HFFc6 (cell line): ENCODE results near the gene VILL. TPM values are rescaled to one million over a fixed set of nuclear protein-coding genes. Genes with fewer than 3 reads are reported as not detected.
"Not testable (repeated sequence)": the region's sequence is repeated elsewhere in the genome, so short reads cannot be mapped to it uniquely, and the experiment has no call there.

Source experiments
- DNase-seq: peaks from one replicate; pipeline ENCODE4 v3.0.0-alpha.2; 2018
- H3K27ac Mint-ChIP-seq: 2 replicates; pipeline ENCODE4 v1.8.0; 2020; ENCODE audit warnings: mild to moderate bottlenecking, mixed read lengths
- H3K27me3 Mint-ChIP-seq: 2 replicates; pipeline ENCODE4 v1.8.0; 2021; ENCODE audit warnings: mild to moderate bottlenecking, moderate library complexity, mixed read lengths; ENCODE audit not compliant: insufficient read depth
- H3K36me3 Mint-ChIP-seq: 2 replicates; pipeline ENCODE4 v1.8.0; 2021; ENCODE audit warnings: low read depth, mixed read lengths
- H3K4me1 Mint-ChIP-seq: 2 replicates; pipeline ENCODE4 v1.8.0; 2020; ENCODE audit warnings: low read depth, mixed read lengths
- H3K4me3 Mint-ChIP-seq: 2 replicates; pipeline ENCODE4 v1.8.0; 2020; ENCODE audit warnings: mild to moderate bottlenecking, moderate library complexity, mixed read lengths
- H3K9me3 Mint-ChIP-seq: 2 replicates; pipeline ENCODE4 v1.8.0; 2020; ENCODE audit warnings: mild to moderate bottlenecking, mixed read lengths
- CTCF ChIP-seq: fragments of 200-600 bp; sonication (generic); IDR thresholded peaks from 2 replicates; pipeline ENCODE4 v1.5.0; 2021; ENCODE audit warnings: antibody characterized with exemption, mild to moderate bottlenecking
- total RNA-seq, 6 experiments: library from RNA; stranded (reverse); fragmentation: NEBNext Ultra II Directional; extraction: Animal tissue kit (Norgen Biotek cat#: 25700); gene quantifications; 2 replicates in 1 of 6; 3 replicates in 5 of 6; pipeline ENCODE4 v1.2.3, GENCODE V29; 2021

Gene VILL
- total RNA-seq, 6 experiments from 2014 or later = 3.5 to 4.6 (median 3.7) TPM

GRCh38 chr3:38046821-38047220 lies 56.2 kb downstream of the VILL start:
- H3K4me1 Mint-ChIP-seq = no peaks in the 10 kb centered on the region; the same call in 1 of the 2 replicates
- H3K36me3 Mint-ChIP-seq = peaks cover under 1% of the 10 kb centered on the region; the same call in 1 of the 2 replicates
- no peaks in the 10 kb centered on the region for H3K9me3 Mint-ChIP-seq
- no peak overlapping the region for H3K27ac Mint-ChIP-seq
- no peak for TF ChIP-seq CTCF
- peaks cover 29% of the 10 kb centered on the region for H3K27me3 Mint-ChIP-seq
- no peak overlapping the region for H3K4me3 Mint-ChIP-seq
- DNase-seq = no peak

GRCh38 chr3:38047896-38048295 lies 57.3 kb downstream of the VILL start:
- H3K4me1 Mint-ChIP-seq = no peaks in the 10 kb centered on the region; the same call in 1 of the 2 replicates
- H3K27me3 Mint-ChIP-seq = peaks cover 31% of the 10 kb centered on the region
- H3K36me3 Mint-ChIP-seq = peaks cover 4% of the 10 kb centered on the region; the same call in 1 of the 2 replicates
- no peaks in the 10 kb centered on the region; the same call in 1 of the 2 replicates for H3K9me3 Mint-ChIP-seq
- TF ChIP-seq CTCF = no peak
- no peak overlapping the region for H3K27ac Mint-ChIP-seq
- DNase-seq = no peak
- H3K4me3 Mint-ChIP-seq = no peak overlapping the region

GRCh38 chr3:38049358-38050126 lies 59.0 kb downstream of the VILL start:
- Mint-ChIP-seq H3K36me3 (peaks cover 10% of the 10 kb centered on the region), H3K4me1 (peaks cover 5% of the 10 kb centered on the region; the same call in 1 of the 2 replicates), H3K27me3 (peaks cover 35% of the 10 kb centered on the region), H3K27ac (no peak overlapping the region), H3K4me3 (no peak overlapping the region), H3K9me3 (no peaks in the 10 kb centered on the region; the same call in 1 of the 2 replicates)
- no peak for TF ChIP-seq CTCF
- DNase-seq = no peak

GRCh38 chr3:38051131-38051530 lies 60.5 kb downstream of the VILL start:
- no peak for TF ChIP-seq CTCF
- no peak overlapping the region for H3K4me3 Mint-ChIP-seq
- H3K27ac Mint-ChIP-seq = no peak overlapping the region
- H3K4me1 Mint-ChIP-seq = peaks cover 5% of the 10 kb centered on the region; the same call in 1 of the 2 replicates
- H3K27me3 Mint-ChIP-seq = peaks cover 33% of the 10 kb centered on the region
- peaks cover 10% of the 10 kb centered on the region for H3K36me3 Mint-ChIP-seq
- H3K9me3 Mint-ChIP-seq = no peaks in the 10 kb centered on the region; the same call in 1 of the 2 replicates
- no peak for DNase-seq

- H3K4me3 Mint-ChIP-seq, H3K4me1 Mint-ChIP-seq, H3K27ac Mint-ChIP-seq, DNase-seq, H3K9me3 Mint-ChIP-seq: not testable (repeated sequence)
- Mint-ChIP-seq H3K27me3 (peaks cover 35% of the 10 kb centered on the region), H3K36me3 (peaks cover 10% of the 10 kb centered on the region)
These were observed 62.7 kb downstream of the VILL start for GRCh38 chr3:38053286-38053685.

- H3K27ac Mint-ChIP-seq, H3K4me3 Mint-ChIP-seq, DNase-seq, H3K9me3 Mint-ChIP-seq, H3K4me1 Mint-ChIP-seq: not testable (repeated sequence)
- peaks cover 30% of the 10 kb centered on the region for H3K27me3 Mint-ChIP-seq
- peaks cover 10% of the 10 kb centered on the region for H3K36me3 Mint-ChIP-seq
These were observed 63.4 kb downstream of the VILL start for GRCh38 chr3:38053813-38054498.
